ENCODE results near the gene PAM. TPM values are rescaled to one million over a fixed set of nuclear protein-coding genes. Genes with fewer than 3 reads are reported as not detected.

PAM gene
- total RNA-seq, 6 experiments from 2014 or later = 10.9 to 22.7 (median 16.8) TPM

GRCh38 chr5:102759700-102760099 lies 4.6 kb downstream of the PAM start:
- intact Hi-C loops (cut with DNase I) = no loop called here
- peaks cover 0 to 2% (median 0%) of the 10 kb centered on the region in 4 donors for H3K4me1 ChIP-seq
- no peaks in the 10 kb centered on the region for H3K9me3 ChIP-seq
- 64% methylated on average over 2 of the region's 2 CpGs for WGBS (ENCODE audit: insufficient coverage, low coverage, low lambda C conversion rate, missing lambda C conversion rate)
- TF ChIP-seq CTCF (IDR thresholded peaks at IDR 0.05) = no peak
- no peak for TF ChIP-seq POLR2A (IDR thresholded peaks at IDR 0.05)
- H3K36me3 ChIP-seq = no peaks in the 10 kb centered on the region
- DNase-seq (no peak), ATAC-seq (no peak)
- H3K4me3 ChIP-seq = no peak overlapping the region
- H3K27me3 ChIP-seq = no peaks in the 10 kb centered on the region
- H3K27ac ChIP-seq = no peak overlapping the region

- Histone ChIP-seq H3K27ac (no peak overlapping the region), H3K36me3 (no peaks in the 10 kb centered on the region), H3K9me3 (no peaks in the 10 kb centered on the region), H3K4me3 (no peak overlapping the region), H3K27me3 (no peaks in the 10 kb centered on the region), H3K4me1 (no peaks in the 10 kb centered on the region)
- TF ChIP-seq POLR2A (IDR thresholded peaks at IDR 0.05) (no peak), CTCF (IDR thresholded peaks at IDR 0.05) (no peak)
- DNase-seq (no peak), ATAC-seq (no peak)
- intact Hi-C loops (cut with DNase I) = no loop called here
- WGBS (ENCODE audit: insufficient coverage, low coverage, low lambda C conversion rate, missing lambda C conversion rate) = 37% methylated on average over 2 of the region's 2 CpGs
These were observed 5.7 kb downstream of the PAM start for GRCh38 chr5:102760815-102761214.

- H3K4me3 ChIP-seq = no peak overlapping the region
- no peak overlapping the region for H3K27ac ChIP-seq
These were observed 7.0 kb downstream of the PAM start for GRCh38 chr5:102762095-102762534.

GRCh38 chr5:102762562-102763227 lies 7.6 kb downstream of the PAM start:
- no peak for ATAC-seq

More at GRCh38 chr5:102762095-102762534, 7.0 kb downstream of the PAM start:
- Histone ChIP-seq H3K4me1 (no peaks in the 10 kb centered on the region), H3K9me3 (no peaks in the 10 kb centered on the region), H3K27me3 (no peaks in the 10 kb centered on the region), H3K36me3 (no peaks in the 10 kb centered on the region)
- intact Hi-C loops (cut with DNase I) = no loop called here
- peak in 1 of 4 donors; percentile 32 for ATAC-seq
- TF ChIP-seq POLR2A (IDR thresholded peaks at IDR 0.05) = no peak
- TF ChIP-seq CTCF (IDR thresholded peaks at IDR 0.05) = no peak
- DNase-seq = no peak

More at GRCh38 chr5:102762562-102763227, 7.6 kb downstream of the PAM start:
- no peak for TF ChIP-seq CTCF (IDR thresholded peaks at IDR 0.05)
- no peak for TF ChIP-seq POLR2A (IDR thresholded peaks at IDR 0.05)
- H3K4me1 ChIP-seq = no peaks in the 10 kb centered on the region
- H3K4me3 ChIP-seq = no peak overlapping the region
- WGBS (ENCODE audit: insufficient coverage, low coverage, low lambda C conversion rate, missing lambda C conversion rate) = 67% methylated on average over 4 of the region's 4 CpGs
- no peaks in the 10 kb centered on the region for H3K9me3 ChIP-seq
- no peaks in the 10 kb centered on the region for H3K36me3 ChIP-seq
- no peak for DNase-seq
- no peaks in the 10 kb centered on the region for H3K27me3 ChIP-seq
- no peak overlapping the region for H3K27ac ChIP-seq
- intact Hi-C loops (cut with DNase I) = no loop called here
